B cell (primary cell): ENCODE results near the gene VPS13D. TPM values are rescaled to one million over a fixed set of nuclear protein-coding genes. Genes with fewer than 3 reads are reported as not detected.

Experiments
- ATAC-seq: fragments of 200-7000 bp; cut with Tn5 transposase; one replicate; pipeline ENCODE4 v1.10.0; 2021; ENCODE audit warnings: low read depth, mild to moderate bottlenecking, moderate number of reproducible peaks, moderate library complexity
- CTCF ChIA-PET: fragments of 350-600 bp; sonication (Branson Sonifier 250); formaldehyde crosslinking; loops from one replicate; lab custom pipeline; 2021; ENCODE audit warnings: antibody characterized with exemption, inconsistent platforms; lab: Charles Lee
- POLR2A ChIA-PET: fragments of 350-600 bp; sonication (Branson Sonifier 250); formaldehyde crosslinking; loops from one replicate; lab custom pipeline; 2021; ENCODE audit warnings: antibody characterized with exemption; lab: Charles Lee
- DNase-seq: peaks from one replicate; pipeline ENCODE4 v3.0.0; 2013
- H2AFZ ChIP-seq: 2 replicates; pipeline ENCODE4 v1.6.1; 2012; ENCODE audit warnings: mild to moderate bottlenecking, low read depth, low read length; ENCODE audit not compliant: insufficient read depth, poor library complexity, severe bottlenecking
- H3K27ac ChIP-seq, 2 donors: 1 replicate in 1 of 2; 2 replicates in 1 of 2; pipeline ENCODE4 v1.5.1; 2012 to 2013; ENCODE audit warnings: low read length in 2 of 2, mild to moderate bottlenecking in 2 of 2, moderate library complexity in 1 of 2
- H3K27me3 ChIP-seq, 4 experiments: fragments of 200-600 bp in 1 of 4; sonication (generic) in 1 of 4; replicated peaks in 1 of 4; 1 replicate in 2 of 4; 2 replicates in 2 of 4; pipeline versions ENCODE4 v1.6.1 to v1.7.0; 2013 to 2016; ENCODE audit warnings: low read length in 3 of 4, mild to moderate bottlenecking in 2 of 4, mixed read lengths in 1 of 4, moderate library complexity in 1 of 4; ENCODE audit not compliant: insufficient read depth in 4 of 4, control insufficient read depth in 3 of 4; ENCODE audit errors: control extremely low read depth in 1 of 4
- H3K36me3 ChIP-seq, 2 experiments: replicated peaks in 1 of 2; 1 replicate in 1 of 2; 2 replicates in 1 of 2; pipeline versions ENCODE4 v1.6.1 to v1.7.1; 2013; ENCODE audit warnings: low read length in 1 of 2; ENCODE audit not compliant: insufficient read depth in 2 of 2, control insufficient read depth in 1 of 2; ENCODE audit errors: control extremely low read depth in 1 of 2, extremely low read depth in 1 of 2
- H3K4me1 ChIP-seq, 2 donors: fragments of 200-600 bp in 1 of 2; sonication (generic) in 1 of 2; 1 replicate in 1 of 2; 2 replicates in 1 of 2; pipeline versions ENCODE4 v1.5.1 to v1.6.1; 2013 to 2017; ENCODE audit warnings: low read length in 2 of 2; ENCODE audit not compliant: control insufficient read depth in 2 of 2, insufficient read depth in 2 of 2
- H3K4me2 ChIP-seq: replicated peaks from 2 replicates; pipeline ENCODE3; 2012; ENCODE audit warnings: mild to moderate bottlenecking, low read depth, low read length; ENCODE audit not compliant: poor library complexity, severe bottlenecking
- H3K4me3 ChIP-seq, 5 experiments: fragments of 200-600 bp in 1 of 5; sonication (generic) in 1 of 5; 1 replicate in 3 of 5; 2 replicates in 2 of 5; pipeline versions ENCODE4 v1.5.1 to v1.7.0; 2011 to 2016; ENCODE audit warnings: low read length in 4 of 5, mild to moderate bottlenecking in 4 of 5, low read depth in 2 of 5, control low read depth in 1 of 5, moderate library complexity in 1 of 5; ENCODE audit not compliant: insufficient read depth in 1 of 5; ENCODE audit errors: control extremely low read depth in 1 of 5, extremely low read depth in 1 of 5
- H3K79me2 ChIP-seq: fragments of 200-600 bp; sonication (generic); one replicate; pipeline ENCODE4 v1.6.0; 2016; ENCODE audit warnings: low read length; ENCODE audit not compliant: control insufficient read depth, insufficient read depth
- H3K9ac ChIP-seq: fragments of 200-600 bp; sonication (generic); 2 replicates; pipeline ENCODE4 v1.6.1; 2017; ENCODE audit warnings: mild to moderate bottlenecking, low read length, moderate library complexity
- H3K9me3 ChIP-seq, 3 donors: one replicate each; pipeline versions ENCODE4 v1.6.1 to v1.7.1; 2013; ENCODE audit warnings: low read length in 2 of 3; ENCODE audit not compliant: control insufficient read depth in 2 of 3, insufficient read depth in 1 of 3; ENCODE audit errors: control extremely low read depth in 1 of 3
- H4K20me1 ChIP-seq: 2 replicates; pipeline ENCODE4 v1.6.0; 2012; ENCODE audit warnings: mild to moderate bottlenecking, low read length; ENCODE audit not compliant: insufficient read depth, control insufficient read depth, poor library complexity, severe bottlenecking
- H3K27ac Mint-ChIP-seq: one replicate; pipeline ENCODE4 v1.8.0; 2021; ENCODE audit warnings: mixed read lengths
- H3K27me3 Mint-ChIP-seq: one replicate; pipeline ENCODE4 v1.8.0; 2021; ENCODE audit warnings: mixed read lengths
- H3K4me1 Mint-ChIP-seq: one replicate; pipeline ENCODE4 v1.8.0; 2021; ENCODE audit warnings: mixed read lengths
- H3K4me3 Mint-ChIP-seq: one replicate; pipeline ENCODE4 v1.8.0; 2021; ENCODE audit warnings: mixed read lengths
- H3K9me3 Mint-ChIP-seq: one replicate; pipeline ENCODE4 v1.8.0; 2022; ENCODE audit warnings: mixed read lengths; ENCODE audit not compliant: insufficient read depth
- CTCF ChIP-seq: fragments of 200-600 bp; IDR thresholded peaks from one replicate; pipeline ENCODE4 v1.8.0; 2022; ENCODE audit warnings: antibody characterized with exemption, mild to moderate bottlenecking
- EZH2 ChIP-seq: IDR thresholded peaks from 2 replicates; pipeline ENCODE4 v1.6.1; 2012; ENCODE audit warnings: borderline replicate concordance, low read depth, mild to moderate bottlenecking, moderate library complexity, low read length; ENCODE audit not compliant: insufficient read depth, poor library complexity, severe bottlenecking
- WGBS: methylation state at CpG from one replicate; pipeline ENCODE4 v1.1.5; 2013; ENCODE audit warnings: missing lambda C conversion rate; ENCODE audit not compliant: insufficient coverage; 5-methylcytosine and 5-hydroxymethylcytosine counted together
- intact Hi-C: fragments of 100-400 bp; cut with micrococcal nuclease; formaldehyde crosslinking; loops from one replicate; pipeline ENCODE4 v1.10.0; 2022
- polyA plus RNA-seq: library from polyadenylated mRNA; depleted of rRNA; stranded (reverse); fragments of >200 nt; gene quantifications from 2 replicates; pipeline ENCODE4 v1.2.3, GENCODE V29; 2012
- total RNA-seq, 2 donors: library from RNA; stranded (reverse); fragments of 120-200 nt in 1 of 2; gene quantifications; 1 replicate in 1 of 2; 2 replicates in 1 of 2; pipeline versions ENCODE4 v1.2.3 to v1.2.4, GENCODE V29; 2013 to 2022

The VPS13D gene
- total and polyA plus RNA-seq, 2 donors (not counting 1 experiment from before 2014, with no cell fraction given) = 29.9 to 104 TPM

GRCh38 chr1:12407050-12407961 lies 177.5 kb downstream of the VPS13D start:
- Histone ChIP-seq H2AFZ (no peak overlapping the region), H3K79me2 (no peaks in the 10 kb centered on the region), H3K9me3 (peaks cover 0 to 9% (median 5%) of the 10 kb centered on the region in 3 donors), H4K20me1 (no peaks in the 10 kb centered on the region), H3K27ac (no peak overlapping the region), H3K27me3 (no peaks in the 10 kb centered on the region), H3K9ac (no peak overlapping the region), H3K4me3 (no peak overlapping the region), H3K36me3 (peaks cover 0 to 45% of the 10 kb centered on the region in 2 experiments), H3K4me2 (no peak overlapping the region), H3K4me1 (no peaks in the 10 kb centered on the region)
- Mint-ChIP-seq H3K27ac (no peak overlapping the region), H3K9me3 (peaks cover 8% of the 10 kb centered on the region), H3K4me1 (peaks cover 2% of the 10 kb centered on the region), H3K27me3 (no peaks in the 10 kb centered on the region), H3K4me3 (no peak overlapping the region)
- no peak for ATAC-seq
- ChIA-PET CTCF (interaction anchor here (1.0 to 1.8 kb wide), 4 partner anchors 9 to 212 kb away, joined by 3 to 12 read pairs (median 4); no protein-coding TSS in a partner anchor), POLR2A (no interaction called here)
- TF ChIP-seq EZH2 = no peak
- TF ChIP-seq CTCF = no peak
- intact Hi-C loops = no loop called here
- DNase-seq = no peak
- 94% methylated on average over 3 of the region's 8 CpGs for WGBS
